A375 (cell line): Measurements from ENCODE around the gene CELF5. TPM values are rescaled to one million over a fixed set of nuclear protein-coding genes. Genes with fewer than 3 reads are reported as not detected.

ENCODE experiments used
- total RNA-seq: library from RNA; depleted of rRNA; stranded (reverse); fragments of >200 nt; shearing (Covaris generic); gene quantifications from 2 replicates; pipeline ENCODE4 v1.2.3, GENCODE V29; 2014; rRNA removed

The CELF5 gene
- not detected in 2 replicates for total RNA-seq

DNA sequence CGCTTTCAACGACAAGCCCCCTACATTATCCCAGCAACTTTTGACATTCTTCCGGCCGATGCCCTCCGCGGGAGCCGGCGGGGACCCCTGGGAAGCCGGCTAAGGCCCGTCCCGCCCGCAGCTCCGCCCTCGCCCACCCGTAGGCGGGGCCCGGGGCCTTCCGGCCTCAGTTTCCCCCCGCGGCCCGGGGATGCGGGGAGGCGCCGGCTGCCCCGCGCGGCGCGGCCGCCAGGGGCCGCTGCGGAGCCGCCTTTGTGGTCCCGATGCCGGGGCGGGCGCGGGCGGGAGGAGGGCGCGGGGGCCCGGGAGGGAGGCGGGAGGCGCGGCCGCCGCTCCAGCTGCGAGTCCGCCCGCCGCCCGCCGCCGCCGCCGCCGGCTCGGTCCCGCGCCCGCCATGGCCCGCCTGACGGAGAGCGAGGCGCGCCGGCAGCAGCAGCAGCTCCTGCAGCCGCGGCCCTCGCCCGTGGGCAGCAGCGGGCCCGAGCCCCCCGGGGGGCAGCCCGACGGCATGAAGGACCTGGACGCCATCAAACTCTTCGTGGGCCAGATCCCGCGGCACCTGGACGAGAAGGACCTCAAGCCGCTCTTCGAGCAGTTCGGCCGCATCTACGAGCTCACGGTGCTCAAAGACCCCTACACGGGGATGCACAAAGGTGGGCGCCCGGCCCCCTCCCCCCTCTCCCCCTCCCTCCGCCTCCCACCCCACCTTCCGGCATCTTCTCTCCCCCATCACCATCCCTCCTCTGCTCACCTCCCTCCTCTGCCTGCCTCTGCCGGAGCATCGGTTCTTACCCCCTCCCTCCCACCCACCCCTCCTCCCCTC lies at the start of gene CELF5:
Gene CELF5 (plus strand): TSS at position 316 of the 823 bp plus-strand sequence. CDS start 79 bp downstream, at position 395.

DNA sequence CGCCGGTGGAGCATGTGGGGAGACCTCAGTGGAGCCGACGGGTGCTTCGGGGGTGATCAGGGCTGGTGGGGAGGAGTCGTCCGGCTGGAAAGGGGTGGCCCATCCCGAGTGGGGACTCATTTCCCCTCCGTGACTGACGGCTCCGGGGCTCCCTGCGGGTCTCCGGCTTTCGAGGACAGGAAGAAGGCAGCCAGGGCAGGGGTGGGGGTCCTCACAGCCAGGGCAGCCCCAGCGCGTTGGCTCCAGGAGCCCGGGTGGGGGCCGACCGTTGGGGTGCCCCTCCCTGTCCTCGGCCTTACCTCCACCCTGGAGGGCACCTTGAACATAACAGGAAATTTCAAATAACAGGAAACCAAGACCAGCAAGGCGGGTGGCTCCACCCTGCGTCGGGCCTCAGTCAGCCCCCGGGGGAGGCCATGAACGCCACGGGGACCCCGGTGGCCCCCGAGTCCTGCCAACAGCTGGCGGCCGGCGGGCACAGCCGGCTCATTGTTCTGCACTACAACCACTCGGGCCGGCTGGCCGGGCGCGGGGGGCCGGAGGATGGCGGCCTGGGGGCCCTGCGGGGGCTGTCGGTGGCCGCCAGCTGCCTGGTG lies 46.0 kb upstream of the CELF5 start, which contains the start of gene S1PR4:
Gene S1PR4 (plus strand): TSS at position 393 of the 596 bp plus-strand sequence. CDS start 24 bp downstream, at position 417.

GRCh38 chr19:3185461-3186159 lies 38.9 kb upstream of the CELF5 start, which contains the start of gene NCLN:
Gene NCLN, plus strand, starts transcription at chr19:3185930. Its CDS starts 101 bp downstream, at chr19:3186031.

Other genes starting within 250 kb of the CELF5 start
- gene TLE6, start 247.1 kb upstream of the CELF5 start, total RNA-seq, result 1.4 and 1.5 TPM in 2 replicates
- 1.0 and 6.4 TPM in 2 replicates for gene TLE2, start 195.4 kb upstream of the CELF5 start, total RNA-seq
- gene TLE5, start 162.2 kb upstream of the CELF5 start, total RNA-seq, result 311 and 354 TPM in 2 replicates
- 36.3 and 36.4 TPM in 2 replicates for gene GNA11, start 130.3 kb upstream of the CELF5 start, total RNA-seq
- not detected in 2 replicates for gene GNA15, start 88.6 kb upstream of the CELF5 start, total RNA-seq
- gene S1PR4, start 45.9 kb upstream of the CELF5 start, total RNA-seq, result 5.3 and 9.9 TPM in 2 replicates
- 67.4 and 75.8 TPM in 2 replicates for gene NCLN, start 38.7 kb upstream of the CELF5 start, total RNA-seq
- gene NFIC, start 141.9 kb downstream of the CELF5 start, total RNA-seq, result 29.2 and 39.6 TPM in 2 replicates